NCI-H1092 treated with DMSO at 0.1 percent for 48 hours (cell line): ENCODE results near the gene CD300LG.
"Not testable (repeated sequence)": the region's sequence is repeated elsewhere in the genome, so short reads cannot be mapped to it uniquely, and the experiment has no call there.

Experiments
- DNase-seq: peaks from one replicate; lab custom pipeline; 2025; lab: John Stamatoyannopoulos, UW

CD300LG gene

GRCh38 chr17:43846963-43847371, at the start of gene CD300LG:
TSS of gene CD300LG (plus strand) at chr17:43847176. CDS start at chr17:43847217, 41 bp downstream.
- no peak for DNase-seq

- not testable (repeated sequence) for DNase-seq
Observed at GRCh38 chr17:43798024-43798423, 49.0 kb upstream of the CD300LG start.

GRCh38 chr17:43799047-43799446, 47.9 kb upstream of the CD300LG start:
- DNase-seq = no peak

GRCh38 chr17:43800736-43801135, 46.2 kb upstream of the CD300LG start:
- DNase-seq = no peak

GRCh38 chr17:43801844-43802243, 45.1 kb upstream of the CD300LG start:
- DNase-seq = no peak

GRCh38 chr17:43803758-43804157, 43.2 kb upstream of the CD300LG start:
- DNase-seq = no peak

- no peak for DNase-seq
Observed at GRCh38 chr17:43805117-43805516, 41.9 kb upstream of the CD300LG start.

GRCh38 chr17:43808076-43808475, 38.9 kb upstream of the CD300LG start:
- no peak for DNase-seq

- no peak for DNase-seq
Observed at GRCh38 chr17:43809121-43809520, 37.9 kb upstream of the CD300LG start.

GRCh38 chr17:43810226-43810715, 36.7 kb upstream of the CD300LG start:
- DNase-seq = no peak

GRCh38 chr17:43810823-43811222, 36.2 kb upstream of the CD300LG start:
- DNase-seq = no peak

- DNase-seq = no peak
Observed at GRCh38 chr17:43812396-43813265, 34.3 kb upstream of the CD300LG start.

- no peak for DNase-seq
Observed at GRCh38 chr17:43813386-43813785, 33.6 kb upstream of the CD300LG start.

GRCh38 chr17:43814026-43814425, 33.0 kb upstream of the CD300LG start:
- no peak for DNase-seq

GRCh38 chr17:43814714-43815113, 32.3 kb upstream of the CD300LG start:
- DNase-seq = no peak

GRCh38 chr17:43816336-43817320, 30.3 kb upstream of the CD300LG start:
- no peak for DNase-seq

GRCh38 chr17:43817826-43818225, 29.1 kb upstream of the CD300LG start:
- DNase-seq = no peak

GRCh38 chr17:43818966-43819365, 28.0 kb upstream of the CD300LG start:
- no peak for DNase-seq

GRCh38 chr17:43820759-43821158, 26.2 kb upstream of the CD300LG start:
- DNase-seq = no peak

GRCh38 chr17:43822570-43823190, 24.3 kb upstream of the CD300LG start:
- DNase-seq = no peak

- DNase-seq = no peak
Observed at GRCh38 chr17:43823350-43824084, 23.5 kb upstream of the CD300LG start.
